NCI-H1092 treated with DMSO at 0.1 percent for 48 hours (cell line): Measurements from ENCODE around the gene TOM1.

Source experiments
- DNase-seq: peaks from one replicate; lab custom pipeline; 2025; lab: John Stamatoyannopoulos, UW

TOM1 gene

GRCh38 chr22:35324067-35324466 lies 24.4 kb downstream of the TOM1 start:
- DNase-seq: no peak

GRCh38 chr22:35324762-35325161 lies 25.1 kb downstream of the TOM1 start:
- no peak for DNase-seq

GRCh38 chr22:35325209-35325608 lies 25.5 kb downstream of the TOM1 start:
- no peak for DNase-seq

DNA sequence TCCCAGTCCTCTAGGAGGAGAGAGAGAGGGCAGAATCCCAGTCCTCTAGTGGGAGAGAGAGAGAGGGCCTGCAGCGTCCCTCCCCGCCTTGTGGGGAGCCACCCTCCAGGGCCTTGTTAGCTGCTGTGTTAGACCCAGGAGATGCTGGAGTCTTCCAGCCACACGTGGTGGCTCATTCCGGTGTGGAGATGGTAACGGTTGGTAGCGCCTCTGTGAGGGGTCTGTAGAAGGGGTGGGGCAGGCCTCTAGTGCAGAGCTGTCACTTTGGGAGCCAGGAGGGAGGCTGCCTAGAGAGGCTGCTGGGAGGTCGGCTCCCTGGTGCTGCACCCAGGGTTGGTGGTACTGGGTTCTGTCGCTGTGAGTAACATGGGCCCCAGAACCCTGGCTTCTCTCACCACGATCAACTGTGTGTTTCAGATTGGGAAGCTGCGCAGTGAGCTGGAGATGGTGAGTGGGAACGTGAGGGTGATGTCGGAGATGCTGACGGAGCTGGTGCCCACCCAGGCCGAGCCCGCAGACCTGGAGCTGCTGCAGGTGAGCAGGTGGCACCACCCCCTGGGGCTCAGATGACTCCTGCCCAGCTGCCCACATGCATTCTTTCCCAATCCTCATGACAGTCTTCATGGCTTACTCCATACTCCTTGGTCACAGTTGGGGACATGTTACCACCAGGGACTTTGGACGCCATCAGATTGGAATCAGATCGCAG lies 27.3 kb downstream of the TOM1 start:
- DNase-seq: no peak

DNA sequence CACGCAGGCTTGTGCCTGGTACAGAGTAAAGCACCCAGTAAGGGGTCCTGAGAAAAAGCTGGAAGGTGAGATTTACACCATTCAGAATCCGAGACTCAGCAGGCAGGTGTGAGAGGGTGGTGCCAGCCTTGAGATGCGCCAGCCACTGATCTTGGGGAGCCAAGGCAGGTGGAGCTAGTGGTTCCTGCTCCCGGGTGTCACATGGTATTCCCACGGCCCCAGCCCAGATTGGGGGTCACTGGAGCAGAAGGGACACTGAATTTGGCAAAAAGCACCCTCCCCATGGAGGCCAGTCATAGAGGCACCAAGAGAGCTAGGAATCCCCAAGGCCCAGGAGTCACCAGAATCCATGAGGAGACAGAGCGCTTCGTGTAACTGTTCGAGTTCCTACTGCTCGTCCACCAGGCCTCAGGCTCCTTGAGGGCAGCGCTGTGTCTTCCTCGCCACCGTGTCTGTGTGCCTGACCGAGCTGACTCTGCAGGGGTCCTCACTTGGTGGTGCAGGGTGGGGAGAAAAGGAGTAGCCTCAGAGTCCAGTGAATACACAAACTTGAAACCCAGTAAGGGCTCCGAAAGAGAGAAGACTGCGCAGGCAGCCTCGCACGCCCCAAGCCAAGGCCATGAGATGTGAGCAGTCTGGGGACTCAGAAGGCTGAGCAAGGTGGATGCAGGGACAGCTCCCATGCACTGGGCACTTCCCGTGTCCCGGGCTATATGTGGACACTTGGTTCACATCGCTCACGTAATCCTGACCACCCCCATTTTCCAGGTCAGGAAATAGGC lies 28.2 kb downstream of the TOM1 start:
- no peak for DNase-seq

DNA sequence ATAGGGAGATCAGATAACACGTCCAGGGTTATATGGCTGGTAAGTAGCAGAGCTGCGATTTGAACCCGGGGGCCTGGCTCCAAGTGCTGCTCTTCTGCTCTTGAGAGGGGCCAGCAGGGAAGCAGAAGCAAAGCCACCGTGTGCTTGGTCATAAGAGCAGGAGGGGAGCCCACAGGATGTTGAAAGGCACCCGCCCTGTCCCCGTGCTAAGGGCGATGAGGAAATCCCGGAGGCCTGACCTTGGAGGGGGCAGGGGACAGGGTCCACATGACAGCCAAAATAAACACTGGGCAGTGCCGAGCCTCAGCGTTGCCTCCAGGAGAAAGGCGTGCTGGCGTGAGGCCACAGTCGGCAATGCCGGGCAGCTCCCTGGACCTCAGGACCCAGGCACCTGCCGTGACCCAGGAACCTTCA lies 28.8 kb downstream of the TOM1 start:
- no peak for DNase-seq

DNA sequence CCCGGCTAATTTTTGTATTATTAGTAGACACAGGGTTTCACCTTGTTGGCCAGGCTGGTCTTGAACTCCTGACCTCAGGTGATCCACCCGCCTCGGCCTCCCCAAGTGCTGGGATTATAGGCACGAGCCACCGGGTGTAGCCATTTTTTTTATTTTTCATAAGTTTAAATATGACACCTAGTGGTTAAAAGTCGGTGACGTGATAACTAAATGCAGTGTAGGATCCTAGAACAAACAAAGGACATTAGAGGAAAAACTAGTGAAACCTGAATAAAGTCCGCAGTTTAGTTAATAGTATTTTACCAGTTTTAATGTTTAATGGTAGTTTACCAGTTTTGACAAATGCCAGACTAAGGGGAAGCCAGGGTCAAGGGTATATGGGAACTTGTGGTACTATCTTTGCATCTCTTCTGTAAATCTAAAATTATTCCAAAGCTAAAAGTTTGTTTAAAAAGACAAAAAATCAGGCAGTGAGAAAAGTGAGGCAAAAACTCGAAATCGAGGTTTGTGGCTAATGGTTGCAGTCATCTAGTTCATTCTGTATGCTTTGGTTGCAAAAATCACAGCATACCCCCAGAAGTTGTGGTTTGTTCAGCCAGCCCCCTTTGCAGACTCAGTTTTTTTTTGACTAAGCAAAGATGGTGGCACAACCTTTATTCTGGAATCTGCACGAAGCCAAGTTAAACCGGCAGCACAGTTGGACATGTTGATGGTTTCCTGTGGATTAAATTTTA lies 29.6 kb downstream of the TOM1 start:
- DNase-seq: no peak

DNA sequence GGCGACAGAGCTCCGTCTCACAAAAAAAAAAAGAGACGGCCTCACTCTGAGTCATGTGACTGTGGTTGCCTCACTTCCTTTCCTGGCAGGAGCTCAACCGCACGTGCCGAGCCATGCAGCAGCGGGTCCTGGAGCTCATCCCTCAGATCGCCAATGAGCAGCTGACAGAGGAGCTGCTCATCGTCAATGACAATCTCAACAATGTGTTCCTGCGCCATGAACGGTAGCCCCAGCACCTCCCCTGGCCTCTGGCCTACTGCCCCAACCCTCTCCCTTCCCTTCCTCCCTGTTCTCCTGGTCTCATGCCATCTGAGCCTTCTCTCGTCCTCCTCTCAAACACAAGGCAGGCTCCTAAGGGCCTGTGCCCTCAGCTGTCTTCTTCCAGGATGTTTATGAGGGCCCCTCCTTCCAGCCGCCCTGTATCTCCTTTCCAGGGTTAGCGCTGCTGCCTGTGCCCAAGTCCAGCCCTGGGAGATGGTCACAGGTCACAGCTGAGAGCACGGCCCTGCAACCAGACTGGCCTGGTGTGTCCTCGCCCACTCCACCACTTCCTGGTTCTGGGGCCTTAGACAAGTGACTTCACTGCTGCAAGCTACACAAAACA lies 30.7 kb downstream of the TOM1 start:
- no peak for DNase-seq

DNA sequence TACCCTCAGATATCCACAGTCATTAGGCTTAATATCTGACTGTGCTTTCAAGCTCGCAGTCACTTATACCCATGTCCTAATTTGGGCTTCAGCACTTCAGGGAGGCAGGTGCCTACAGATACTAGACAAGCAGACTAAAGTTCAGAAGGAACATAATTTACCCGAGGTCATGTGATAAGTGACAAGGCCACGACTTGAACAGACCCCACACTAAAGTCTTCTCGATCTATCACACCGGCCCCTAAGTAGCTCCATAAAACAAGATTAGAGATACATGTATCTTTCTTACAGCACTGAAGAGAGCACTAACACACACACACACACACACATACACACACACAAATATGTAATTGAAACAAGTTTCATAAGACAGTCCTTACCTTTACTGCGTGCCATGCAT lies 32.6 kb downstream of the TOM1 start:
- DNase-seq: no peak

- no peak for DNase-seq
These were observed 33.5 kb downstream of the TOM1 start for GRCh38 chr22:35333220-35333619.

- DNase-seq: no peak
These were observed 34.3 kb downstream of the TOM1 start for GRCh38 chr22:35334004-35334403.

DNA sequence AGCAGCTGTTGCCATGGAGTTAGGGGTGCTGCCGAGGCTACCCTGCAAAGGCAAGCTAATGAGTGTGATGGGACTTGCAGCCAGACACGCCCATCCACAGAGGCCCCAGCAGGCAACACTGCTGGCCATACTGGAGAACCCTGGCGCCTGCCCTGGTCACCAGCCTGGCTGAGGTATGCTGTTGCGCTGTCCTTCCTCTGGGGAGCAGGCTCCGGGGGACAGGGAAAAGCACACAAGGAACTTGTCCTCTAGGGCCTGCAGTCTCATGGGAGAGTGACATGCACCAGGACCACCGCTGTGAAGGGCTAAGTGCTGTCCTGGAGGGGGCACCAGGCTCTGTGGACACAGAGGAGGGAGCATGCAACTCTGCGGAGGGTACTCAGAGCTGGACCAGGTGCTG lies 35.8 kb downstream of the TOM1 start:
- no peak for DNase-seq

- DNase-seq: no peak
These were observed 36.5 kb downstream of the TOM1 start for GRCh38 chr22:35335936-35336781.

- DNase-seq: no peak
These were observed 38.2 kb downstream of the TOM1 start for GRCh38 chr22:35337932-35338331.

- no peak for DNase-seq
These were observed 41.6 kb downstream of the TOM1 start for GRCh38 chr22:35341090-35341874.

GRCh38 chr22:35342390-35342789 lies 42.7 kb downstream of the TOM1 start:
- DNase-seq: no peak

GRCh38 chr22:35343664-35344550 lies 44.2 kb downstream of the TOM1 start:
- DNase-seq: no peak

GRCh38 chr22:35344956-35345690 lies 45.4 kb downstream of the TOM1 start:
- no peak for DNase-seq
